K562 (cell line): ENCODE results near the gene SOX11.

Source experiments
- CTCF ChIP-seq, 3 experiments: IDR thresholded peaks in 2 of 3; conservative IDR thresholded peaks in 1 of 3; 2 replicates each; pipeline ENCODE4 v1.5.1; 2011 to 2012; ENCODE audit warnings: low read length in 3 of 3, mild to moderate bottlenecking in 3 of 3, control low read depth in 2 of 3, improper control_type of control experiment in 1 of 3, inconsistent platforms in 1 of 3, low read depth in 1 of 3, mixed read lengths in 1 of 3, moderate library complexity in 1 of 3; ENCODE audit not compliant: insufficient read depth in 2 of 3
- E2F1 ChIP-seq: sonication (generic); formaldehyde crosslinking; IDR thresholded peaks from 2 replicates; pipeline ENCODE4 v1.8.1; 2023; ENCODE audit warnings: mild to moderate bottlenecking, missing genetic modification reagents, moderate library complexity
- POLR2AphosphoS5 ChIP-seq: IDR thresholded peaks from 2 replicates; pipeline ENCODE4 v1.6.1; 2011; ENCODE audit warnings: mild to moderate bottlenecking, low read depth, low read length, moderate library complexity; ENCODE audit not compliant: control insufficient read depth, insufficient read depth
- TEAD2 ChIP-seq: fragments of 450-650 bp; IDR thresholded peaks from 2 replicates; pipeline ENCODE4 v1.6.1; 2016; ENCODE audit warnings: missing genetic modification characterization, control low read depth, missing compliant biosample characterization
- ZNF41 ChIP-seq: fragments of 250-450 bp; sonication (Bioruptor Pico); conservative IDR thresholded peaks from 2 replicates; pipeline ENCODE4 v1.4.0; 2020; ENCODE audit warnings: mild to moderate bottlenecking

GRCh38 chr2:5657231-5657630 lies 35.0 kb upstream of the SOX11 start:
- no peak for TF ChIP-seq POLR2AphosphoS5
- no peak for TF ChIP-seq E2F1
- no peak for TF ChIP-seq ZNF41 (CRISPR knock-in tag)
- no peak for TF ChIP-seq CTCF (IDR thresholded peaks at IDR 0.05 in 2 of 3, conservative IDR thresholded peaks at IDR 0.05 in 1 of 3; ENCODE audit: insufficient read depth in 2 of 3, low read depth in 1 of 3, low read length in 3 of 3)
- no peak for TF ChIP-seq TEAD2 (tag)
